ENCODE data around the gene EMILIN1.
A peak's percentile ranks its signal among the peaks of the same experiment; 100 is the strongest.
"Not testable (repeated sequence)": the region's sequence is repeated elsewhere in the genome, so short reads cannot be mapped to it uniquely, and the experiment has no call there.

Gene EMILIN1

GRCh38 chr2:27053776-27054175 is 24.6 kb upstream of the EMILIN1 start:
- DNase-seq (ENCODE audit: low read depth in 2 of 2), result no peak

GRCh38 chr2:27054721-27055120 is 23.7 kb upstream of the EMILIN1 start:
- no peak for DNase-seq (ENCODE audit: low read depth in 2 of 2)

GRCh38 chr2:27057184-27057583 is 21.2 kb upstream of the EMILIN1 start:
- DNase-seq (ENCODE audit: low read depth in 2 of 2), result no peak

GRCh38 chr2:27058210-27058609 is 20.2 kb upstream of the EMILIN1 start:
- DNase-seq (ENCODE audit: low read depth in 2 of 2), result no peak

- no peak for DNase-seq (ENCODE audit: low read depth in 2 of 2)
Measured at GRCh38 chr2:27059141-27059820, 19.1 kb upstream of the EMILIN1 start.

- no peak for DNase-seq (ENCODE audit: low read depth in 2 of 2)
Measured at GRCh38 chr2:27060323-27060722, 18.1 kb upstream of the EMILIN1 start.

GRCh38 chr2:27065128-27065527 is 13.3 kb upstream of the EMILIN1 start:
- DNase-seq (ENCODE audit: low read depth in 2 of 2), result no peak

GRCh38 chr2:27067385-27067784 is 11.0 kb upstream of the EMILIN1 start:
- no peak for DNase-seq (ENCODE audit: low read depth in 2 of 2)

GRCh38 chr2:27069436-27069835 is 9.0 kb upstream of the EMILIN1 start:
- no peak for DNase-seq (ENCODE audit: low read depth in 2 of 2)

GRCh38 chr2:27069961-27070618 is 8.3 kb upstream of the EMILIN1 start:
- no peak for DNase-seq (ENCODE audit: low read depth in 2 of 2)

GRCh38 chr2:27070653-27071276 is 7.7 kb upstream of the EMILIN1 start:
- DNase-seq (ENCODE audit: low read depth in 2 of 2), result no peak

GRCh38 chr2:27071277-27071989 is 7.0 kb upstream of the EMILIN1 start, which contains the start of gene OST4:
OST4 (minus strand) TSS chr2:27071654.
- DNase-seq (ENCODE audit: low read depth in 2 of 2), result peak; percentile 84 to 85

- no peak for DNase-seq (ENCODE audit: low read depth in 2 of 2)
Measured at GRCh38 chr2:27071990-27072830, 6.2 kb upstream of the EMILIN1 start.

GRCh38 chr2:27072920-27073319 is 5.5 kb upstream of the EMILIN1 start:
- DNase-seq (ENCODE audit: low read depth in 2 of 2), result no peak

- DNase-seq (ENCODE audit: low read depth in 2 of 2), result no peak
Measured at GRCh38 chr2:27073782-27074181, 4.6 kb upstream of the EMILIN1 start.

- DNase-seq (ENCODE audit: low read depth in 2 of 2), result no peak
Measured at GRCh38 chr2:27074738-27075565, 3.5 kb upstream of the EMILIN1 start.

- DNase-seq (ENCODE audit: low read depth in 2 of 2), result not testable (repeated sequence)
Measured at GRCh38 chr2:27075566-27075871, 2.9 kb upstream of the EMILIN1 start.

- no peak for DNase-seq (ENCODE audit: low read depth in 2 of 2)
Measured at GRCh38 chr2:27076323-27076722, 2.1 kb upstream of the EMILIN1 start.

- DNase-seq (ENCODE audit: low read depth in 2 of 2), result no peak
Measured at GRCh38 chr2:27077231-27077630, 1.2 kb upstream of the EMILIN1 start.

GRCh38 chr2:27079233-27080139 is 1.1 kb downstream of the EMILIN1 start:
- DNase-seq (ENCODE audit: low read depth in 2 of 2), result no peak
